ENCODE measurements around the gene SLC7A6OS. TPM values are rescaled to one million over a fixed set of nuclear protein-coding genes. Genes with fewer than 3 reads are reported as not detected.
"Not testable (repeated sequence)": the region's sequence is repeated elsewhere in the genome, so short reads cannot be mapped to it uniquely, and the experiment has no call there.

Gene SLC7A6OS
- total RNA-seq, 1 experiment from 2014 or later, result 11.9 TPM

- DNase-seq (ENCODE audit: low read depth), result no peak
- in situ Hi-C loops (cut with HindIII; ENCODE audit: low pct_unique_long_range_greater_than_20kb, low sequenced_read_pairs), result no loop called here
These were observed 341 bp downstream of the SLC7A6OS start for GRCh38 chr16:68310437-68310773.

- in situ Hi-C loops (cut with HindIII; ENCODE audit: low pct_unique_long_range_greater_than_20kb, low sequenced_read_pairs), result no loop called here
- DNase-seq (ENCODE audit: low read depth), result no peak
These were observed 947 bp downstream of the SLC7A6OS start for GRCh38 chr16:68309799-68310198.

GRCh38 chr16:68306633-68307032, 4.1 kb downstream of the SLC7A6OS start:
- DNase-seq (ENCODE audit: low read depth), result no peak
- in situ Hi-C loops (cut with HindIII; ENCODE audit: low pct_unique_long_range_greater_than_20kb, low sequenced_read_pairs), result no loop called here

GRCh38 chr16:68300734-68301459, 9.8 kb downstream of the SLC7A6OS start:
- DNase-seq (ENCODE audit: low read depth), result no peak
- in situ Hi-C loops (cut with HindIII; ENCODE audit: low pct_unique_long_range_greater_than_20kb, low sequenced_read_pairs), result no loop called here

GRCh38 chr16:68299571-68300453, 10.9 kb downstream of the SLC7A6OS start:
- in situ Hi-C loops (cut with HindIII; ENCODE audit: low pct_unique_long_range_greater_than_20kb, low sequenced_read_pairs), result no loop called here
- no peak for DNase-seq (ENCODE audit: low read depth)

DNA sequence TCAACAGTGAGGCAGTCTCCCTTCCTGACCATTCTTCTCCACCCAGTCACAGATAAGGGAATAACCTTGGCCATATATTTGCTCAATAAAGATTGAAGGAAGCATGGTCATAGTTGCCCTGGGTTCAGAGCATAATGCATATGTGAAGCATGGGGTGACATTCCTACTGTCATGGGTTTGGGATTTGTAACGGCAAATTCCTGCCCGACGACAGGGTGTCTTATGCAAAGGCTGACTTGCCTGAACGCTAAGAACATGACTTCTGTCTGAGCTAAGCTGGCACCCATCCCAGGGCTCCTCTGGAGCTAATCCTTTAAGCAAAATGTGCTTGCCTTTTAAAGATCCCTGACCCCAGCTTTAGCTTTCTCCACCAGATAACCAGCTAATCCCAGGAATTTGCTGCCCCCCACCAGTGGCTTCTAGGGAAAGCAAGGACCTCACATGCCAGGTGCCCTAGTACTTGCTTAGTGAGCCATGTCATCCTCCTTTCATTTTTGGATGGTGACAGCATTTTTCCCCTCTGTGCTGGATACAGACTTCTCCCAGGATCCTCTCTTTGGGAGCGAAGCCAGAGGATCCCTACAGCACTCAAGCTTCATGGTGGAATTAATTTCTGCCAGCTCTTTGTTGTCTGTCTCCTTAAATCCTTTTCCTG, 11.7 kb downstream of the SLC7A6OS start:
- DNase-seq (ENCODE audit: low read depth), result no peak
- in situ Hi-C loops (cut with HindIII; ENCODE audit: low pct_unique_long_range_greater_than_20kb, low sequenced_read_pairs), result no loop called here

- in situ Hi-C loops (cut with HindIII; ENCODE audit: low pct_unique_long_range_greater_than_20kb, low sequenced_read_pairs), result no loop called here
- DNase-seq (ENCODE audit: low read depth), result no peak
These were observed 12.4 kb downstream of the SLC7A6OS start for GRCh38 chr16:68298312-68298711.

- no peak for DNase-seq (ENCODE audit: low read depth)
- in situ Hi-C loops (cut with HindIII; ENCODE audit: low pct_unique_long_range_greater_than_20kb, low sequenced_read_pairs), result no loop called here
These were observed 12.8 kb downstream of the SLC7A6OS start for GRCh38 chr16:68297908-68298307.

- in situ Hi-C loops (cut with HindIII; ENCODE audit: low pct_unique_long_range_greater_than_20kb, low sequenced_read_pairs), result no loop called here
- no peak for DNase-seq (ENCODE audit: low read depth)
These were observed 14.1 kb downstream of the SLC7A6OS start for GRCh38 chr16:68296693-68297092.

DNA sequence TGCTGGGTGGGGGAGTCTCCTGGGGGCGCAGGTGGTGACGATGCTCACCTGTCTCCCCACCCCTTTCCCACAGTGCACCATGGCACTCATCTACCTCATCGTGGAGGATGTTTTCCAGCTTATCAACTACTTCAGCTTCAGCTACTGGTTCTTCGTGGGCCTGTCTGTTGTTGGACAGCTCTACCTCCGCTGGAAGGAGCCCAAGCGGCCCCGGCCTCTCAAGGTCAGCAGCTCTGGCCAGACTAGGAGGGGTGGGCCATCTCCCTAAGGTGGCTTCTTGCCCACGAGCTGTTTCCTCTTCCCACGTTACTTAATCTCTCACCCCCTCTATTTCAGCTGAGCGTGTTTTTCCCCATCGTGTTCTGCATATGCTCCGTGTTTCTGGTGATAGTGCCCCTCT, 14.5 kb downstream of the SLC7A6OS start:
- no peak for DNase-seq (ENCODE audit: low read depth)
- in situ Hi-C loops (cut with HindIII; ENCODE audit: low pct_unique_long_range_greater_than_20kb, low sequenced_read_pairs), result no loop called here

DNA sequence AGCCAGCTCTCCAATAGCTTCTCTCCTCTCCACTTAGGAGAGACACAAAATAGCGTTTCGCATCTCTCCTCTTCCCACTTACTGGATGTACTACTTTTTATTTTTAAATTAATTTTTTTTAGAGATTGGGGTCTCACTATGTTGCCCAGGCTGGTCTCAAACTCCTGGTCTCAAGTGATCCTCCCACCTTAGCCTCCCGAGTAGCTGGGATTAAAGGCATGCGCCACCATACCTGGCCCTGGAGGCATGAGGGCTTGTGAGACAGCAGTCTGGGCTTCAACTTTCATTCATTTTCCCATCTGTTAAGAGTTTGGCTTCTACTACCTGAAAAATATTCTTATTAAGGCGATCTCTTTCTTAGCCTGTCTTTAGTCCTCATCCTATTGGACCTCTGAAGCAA, 18.3 kb downstream of the SLC7A6OS start:
- no peak for DNase-seq (ENCODE audit: low read depth)
- in situ Hi-C loops (cut with HindIII; ENCODE audit: low pct_unique_long_range_greater_than_20kb, low sequenced_read_pairs), result no loop called here

GRCh38 chr16:68291227-68291626, 19.5 kb downstream of the SLC7A6OS start:
- in situ Hi-C loops (cut with HindIII; ENCODE audit: low pct_unique_long_range_greater_than_20kb, low sequenced_read_pairs), result no loop called here

DNA sequence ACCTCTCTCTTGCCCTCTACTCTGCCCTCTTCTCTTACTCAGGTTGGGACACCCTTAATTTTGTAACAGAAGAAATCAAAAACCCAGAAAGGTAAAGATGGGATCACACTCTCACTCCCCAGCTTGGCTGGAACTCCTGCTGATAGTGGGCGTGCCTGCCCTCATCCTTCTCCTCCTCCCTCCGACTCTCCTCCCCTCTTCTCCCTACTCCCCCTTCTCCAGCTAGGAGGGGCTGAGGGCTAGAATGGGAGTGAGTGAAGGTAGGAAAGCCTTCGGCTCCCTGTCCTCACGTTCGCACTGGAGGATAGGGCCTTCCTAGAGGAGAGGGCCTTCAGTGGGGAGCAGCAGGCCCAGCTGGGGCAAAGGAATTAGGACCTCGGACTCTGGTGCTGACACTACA, 20.3 kb downstream of the SLC7A6OS start:
- DNase-seq (ENCODE audit: low read depth), result no peak
- in situ Hi-C loops (cut with HindIII; ENCODE audit: low pct_unique_long_range_greater_than_20kb, low sequenced_read_pairs), result no loop called here

More at GRCh38 chr16:68291227-68291626, 19.5 kb downstream of the SLC7A6OS start:
- DNase-seq (ENCODE audit: low read depth), result no peak

DNA sequence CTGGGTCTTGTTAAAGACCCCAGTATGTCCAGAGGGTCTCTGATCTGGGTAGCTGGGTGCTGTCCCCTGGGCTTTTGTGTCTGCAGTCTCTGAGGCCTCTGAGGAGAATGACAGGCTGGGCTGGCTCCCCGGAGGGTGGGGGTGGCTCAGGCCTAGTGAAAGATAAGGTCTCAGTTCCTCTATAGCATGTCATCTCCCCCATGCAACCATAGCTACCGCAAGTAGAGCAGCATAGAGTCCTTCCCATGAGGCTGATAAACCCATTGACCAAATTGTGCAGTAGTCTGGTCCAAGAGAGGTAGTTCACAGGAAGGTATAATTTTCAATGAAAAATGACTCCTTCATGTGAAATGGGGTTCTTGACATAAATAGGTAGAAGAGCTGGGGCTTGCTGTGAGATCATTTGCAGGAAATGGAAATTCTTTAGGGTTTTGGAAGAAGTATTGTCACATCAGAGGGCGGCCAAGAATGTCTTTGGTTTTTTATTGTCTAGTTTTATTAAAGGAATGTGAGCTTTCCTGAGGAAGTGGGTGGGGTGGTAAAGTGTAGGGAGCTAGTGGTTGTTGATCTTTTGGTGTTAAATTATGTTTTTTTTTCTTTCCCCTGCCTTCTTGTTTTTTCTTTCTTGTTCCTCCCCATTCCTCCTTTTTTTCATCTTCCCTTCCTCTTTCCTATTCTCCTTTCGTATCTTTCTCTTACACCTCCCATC, 21.0 kb downstream of the SLC7A6OS start:
- no peak for DNase-seq (ENCODE audit: low read depth)
- in situ Hi-C loops (cut with HindIII; ENCODE audit: low pct_unique_long_range_greater_than_20kb, low sequenced_read_pairs), result no loop called here

DNA sequence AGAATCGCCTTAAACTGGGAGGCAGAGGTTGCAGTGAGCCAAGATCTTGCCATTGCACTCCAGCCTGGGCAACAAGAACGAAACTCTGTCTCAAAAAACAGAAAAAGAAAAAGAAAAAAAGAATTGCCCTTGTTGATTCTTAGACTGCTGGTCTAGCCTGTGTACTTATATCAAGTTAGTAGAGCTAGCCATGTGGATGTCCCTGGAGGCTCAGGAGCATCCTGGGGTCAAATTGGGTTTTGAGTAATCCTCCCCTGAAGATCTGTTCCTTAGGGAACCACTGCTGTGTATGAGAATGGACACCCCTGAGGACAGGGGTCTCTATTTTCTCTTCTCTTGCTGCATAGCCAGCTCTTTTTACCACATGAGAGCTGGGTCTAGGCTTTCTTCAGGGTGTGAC, 21.5 kb downstream of the SLC7A6OS start:
- DNase-seq (ENCODE audit: low read depth), result no peak
- in situ Hi-C loops (cut with HindIII; ENCODE audit: low pct_unique_long_range_greater_than_20kb, low sequenced_read_pairs), result no loop called here

- DNase-seq (ENCODE audit: low read depth); in situ Hi-C loops (cut with HindIII; ENCODE audit: low pct_unique_long_range_greater_than_20kb, low sequenced_read_pairs): not testable (repeated sequence)
These were observed 21.9 kb downstream of the SLC7A6OS start for GRCh38 chr16:68288796-68289195.

GRCh38 chr16:68288252-68288650, 22.5 kb downstream of the SLC7A6OS start:
- in situ Hi-C loops (cut with HindIII; ENCODE audit: low pct_unique_long_range_greater_than_20kb, low sequenced_read_pairs), result no loop called here
- DNase-seq (ENCODE audit: low read depth), result no peak

Data from Caki2 (cell line).